ENCODE results near the gene CARD18. TPM values are rescaled to one million over a fixed set of nuclear protein-coding genes. Genes with fewer than 3 reads are reported as not detected.

CARD18 gene
- total and polyA plus RNA-seq, 2 donors (not counting 1 experiment from before 2014, with no cell fraction given): not detected

DNA sequence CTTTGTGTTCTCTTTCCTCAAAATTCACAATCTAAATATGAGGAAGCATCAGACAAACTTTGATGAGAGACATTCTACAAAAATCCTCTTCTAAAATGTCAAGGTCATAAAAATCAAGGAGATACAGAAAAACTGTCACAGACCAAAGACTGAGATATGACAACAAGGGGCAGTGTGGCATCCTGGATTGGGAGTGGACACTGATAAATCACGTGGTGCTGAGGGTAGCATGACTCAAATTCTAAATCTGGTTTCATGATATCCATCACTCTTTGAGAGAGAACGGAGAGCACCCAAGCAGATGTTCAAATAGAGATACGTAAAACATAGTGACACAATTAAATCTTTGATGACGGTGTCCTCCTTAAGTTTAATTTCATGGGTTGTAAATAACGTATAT, 13.0 kb upstream of the CARD18 start:
- Histone ChIP-seq H3K9me3 (ENCODE audit: control extremely low read depth in 1 of 3, control insufficient read depth in 2 of 3, insufficient read depth in 1 of 3, low read length in 2 of 3) (no peaks in the 10 kb centered on the region), H3K79me2 (ENCODE audit: control insufficient read depth, insufficient read depth, low read length) (no peaks in the 10 kb centered on the region), H3K27ac (ENCODE audit: low read length in 2 of 2) (no peak overlapping the region), H3K9ac (ENCODE audit: low read length) (no peak overlapping the region), H3K4me1 (ENCODE audit: control insufficient read depth in 2 of 2, insufficient read depth in 2 of 2, low read length in 2 of 2) (no peaks in the 10 kb centered on the region), H3K4me2 (replicated peaks; ENCODE audit: low read depth, low read length, poor library complexity, severe bottlenecking) (no peak overlapping the region), H2AFZ (ENCODE audit: insufficient read depth, low read depth, low read length, poor library complexity, severe bottlenecking) (no peak overlapping the region), H3K27me3 (replicated peaks in 1 of 4; ENCODE audit: control extremely low read depth in 1 of 4, control insufficient read depth in 3 of 4, insufficient read depth in 4 of 4, low read length in 3 of 4) (no peaks in the 10 kb centered on the region), H3K4me3 (ENCODE audit: control extremely low read depth in 1 of 5, extremely low read depth in 1 of 5, insufficient read depth in 1 of 5, low read depth in 2 of 5, low read length in 4 of 5) (no peak overlapping the region), H3K36me3 (replicated peaks in 1 of 2; ENCODE audit: control extremely low read depth in 1 of 2, control insufficient read depth in 1 of 2, extremely low read depth in 1 of 2, insufficient read depth in 2 of 2, low read length in 1 of 2) (no peaks in the 10 kb centered on the region), H4K20me1 (ENCODE audit: control insufficient read depth, insufficient read depth, low read length, poor library complexity, severe bottlenecking) (no peaks in the 10 kb centered on the region)
- Mint-ChIP-seq H3K27ac (no peak overlapping the region), H3K27me3 (peaks cover 7% of the 10 kb centered on the region), H3K4me1 (no peaks in the 10 kb centered on the region), H3K4me3 (no peak overlapping the region), H3K9me3 (ENCODE audit: insufficient read depth) (no peaks in the 10 kb centered on the region)
- no peak for ATAC-seq (ENCODE audit: low read depth)
- intact Hi-C loops (cut with micrococcal nuclease): no loop called here
- ChIA-PET POLR2A (no interaction called here), CTCF (no interaction called here)
- DNase-seq: no peak
- no peak for TF ChIP-seq CTCF (IDR thresholded peaks at IDR 0.05)
- TF ChIP-seq EZH2 (IDR thresholded peaks at IDR 0.05; ENCODE audit: borderline replicate concordance, insufficient read depth, low read depth, low read length, poor library complexity, severe bottlenecking): no peak
- WGBS (ENCODE audit: insufficient coverage): 40% methylated on average over 1 of the region's 5 CpGs

DNA sequence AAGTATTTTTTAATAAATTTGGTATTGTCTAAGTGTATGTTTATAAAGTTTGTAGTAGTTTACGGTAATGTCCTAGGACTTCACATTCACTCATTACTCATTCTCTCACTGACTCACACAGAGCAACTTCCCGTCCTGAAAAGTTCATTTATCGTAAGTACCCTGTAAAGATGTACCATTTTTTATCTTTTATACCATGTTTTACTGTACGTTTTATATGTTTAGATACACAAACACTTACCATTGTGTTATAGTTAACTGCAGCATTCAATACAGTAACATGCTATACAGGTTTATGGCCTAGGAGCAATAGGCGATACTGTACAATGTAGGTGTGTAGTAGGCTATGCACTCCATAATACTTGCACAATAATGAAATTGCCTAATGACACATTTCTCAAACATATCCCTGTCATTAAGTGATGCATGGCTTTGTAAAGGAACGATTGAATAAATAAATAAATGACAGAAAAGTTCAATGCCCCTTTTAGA, 12.5 kb upstream of the CARD18 start:
- H3K79me2 ChIP-seq (ENCODE audit: control insufficient read depth, insufficient read depth, low read length): no peaks in the 10 kb centered on the region
- POLR2A ChIA-PET: no interaction called here
- CTCF ChIA-PET: no interaction called here
- H3K9ac ChIP-seq (ENCODE audit: low read length): no peak overlapping the region
- H3K9me3 ChIP-seq (ENCODE audit: control extremely low read depth in 1 of 3, control insufficient read depth in 2 of 3, insufficient read depth in 1 of 3, low read length in 2 of 3): no peaks in the 10 kb centered on the region
- Mint-ChIP-seq H3K4me1 (no peaks in the 10 kb centered on the region), H3K9me3 (ENCODE audit: insufficient read depth) (no peaks in the 10 kb centered on the region), H3K27ac (no peak overlapping the region), H3K4me3 (no peak overlapping the region), H3K27me3 (peaks cover 7% of the 10 kb centered on the region)
- H3K4me3 ChIP-seq (ENCODE audit: control extremely low read depth in 1 of 5, extremely low read depth in 1 of 5, insufficient read depth in 1 of 5, low read depth in 2 of 5, low read length in 4 of 5): no peak overlapping the region
- DNase-seq (no peak), ATAC-seq (ENCODE audit: low read depth) (no peak)
- intact Hi-C loops (cut with micrococcal nuclease): no loop called here
- no peak overlapping the region for H3K4me2 ChIP-seq (replicated peaks; ENCODE audit: low read depth, low read length, poor library complexity, severe bottlenecking)
- no peak overlapping the region for H2AFZ ChIP-seq (ENCODE audit: insufficient read depth, low read depth, low read length, poor library complexity, severe bottlenecking)
- H3K4me1 ChIP-seq (ENCODE audit: control insufficient read depth in 2 of 2, insufficient read depth in 2 of 2, low read length in 2 of 2): no peaks in the 10 kb centered on the region
- H3K27ac ChIP-seq (ENCODE audit: low read length in 2 of 2): no peak overlapping the region
- TF ChIP-seq EZH2 (IDR thresholded peaks at IDR 0.05; ENCODE audit: borderline replicate concordance, insufficient read depth, low read depth, low read length, poor library complexity, severe bottlenecking) (no peak), CTCF (IDR thresholded peaks at IDR 0.05) (no peak)
- no CpG with 5 or more reads among the region's 6 CpGs for WGBS (ENCODE audit: insufficient coverage)
- H3K36me3 ChIP-seq (replicated peaks in 1 of 2; ENCODE audit: control extremely low read depth in 1 of 2, control insufficient read depth in 1 of 2, extremely low read depth in 1 of 2, insufficient read depth in 2 of 2, low read length in 1 of 2): no peaks in the 10 kb centered on the region
- H4K20me1 ChIP-seq (ENCODE audit: control insufficient read depth, insufficient read depth, low read length, poor library complexity, severe bottlenecking): no peaks in the 10 kb centered on the region
- H3K27me3 ChIP-seq (replicated peaks in 1 of 4; ENCODE audit: control extremely low read depth in 1 of 4, control insufficient read depth in 3 of 4, insufficient read depth in 4 of 4, low read length in 3 of 4): no peaks in the 10 kb centered on the region
